K562 (cell line): ENCODE measurements around the gene FAM53B. TPM values are rescaled to one million over a fixed set of nuclear protein-coding genes. Genes with fewer than 3 reads are reported as not detected.

ENCODE experiments used
- ATAC-seq: fragments of 200-7000 bp; cut with Tn5 transposase; 3 replicates; pipeline ENCODE4 v1.9.1; 2020; ENCODE audit warnings: moderate library complexity
- BruUV-seq: library from RNA; stranded (reverse); fragments of 400-500 nt; replicated peaks from 2 replicates; lab custom pipeline; 2021; lab: Mats Ljungman, UMichigan
- CTCF ChIA-PET: fragments of 300-600 bp; formaldehyde crosslinking; extraction: SDS; loops from one replicate; lab custom pipeline; 2021; ENCODE audit warnings: low intra/inter-chr PET ratio; lab: Yijun Ruan, JAX
- POLR2A ChIA-PET: fragments of 300-600, 350-650 bp; sonication (Branson Sonifier 250); formaldehyde crosslinking; extraction: SDS; loops from one replicate; lab custom pipeline; 2021; ENCODE audit warnings: antibody characterized with exemption, inconsistent platforms; lab: Yijun Ruan, JAX
- DNase-seq, 4 experiments: peaks; one replicate each; pipeline versions ENCODE4 v3.0.0 to v3.0.0-alpha.2; 2011 to 2018; ENCODE audit warnings: low spot score in 3 of 4, mixed read lengths in 3 of 4; ENCODE audit errors: extremely low read depth in 1 of 4
- FAIRE-seq: peaks from 2 replicates; lab custom pipeline; 2011; peaks lifted over from hg19 to GRCh38; lab: Jason Lieb, UNC
- H2AFZ ChIP-seq: 2 replicates; pipeline ENCODE4 v1.6.0; 2011; ENCODE audit warnings: low read depth, low read length, control low read depth, inconsistent platforms
- H3K27ac ChIP-seq: fragments of 200-600 bp; 3 replicates; pipeline ENCODE4 v1.8.0; 2011; ENCODE audit warnings: low read depth, mild to moderate bottlenecking, control low read depth, inconsistent platforms, low read length, moderate library complexity, mixed read lengths; ENCODE audit errors: extremely low read depth
- H3K27me3 ChIP-seq, 2 experiments: fragments of 300-600 bp in 1 of 2; 2 replicates in 1 of 2; 3 replicates in 1 of 2; pipeline versions ENCODE4 v1.6.0 to v1.8.0; 2011; ENCODE audit warnings: inconsistent platforms in 2 of 2, low read length in 2 of 2, mild to moderate bottlenecking in 1 of 2, mixed read lengths in 1 of 2, moderate library complexity in 1 of 2; ENCODE audit not compliant: control insufficient read depth in 2 of 2, insufficient read depth in 2 of 2
- H3K36me3 ChIP-seq: fragments of 300-600 bp; 3 replicates; pipeline ENCODE4 v1.8.0; 2011; ENCODE audit warnings: mild to moderate bottlenecking, low read length, inconsistent platforms; ENCODE audit not compliant: control insufficient read depth, insufficient read depth
- H3K4me1 ChIP-seq, 2 experiments: fragments of 200-600 bp in 1 of 2; replicated peaks in 1 of 2; 2 replicates in 1 of 2; 3 replicates in 1 of 2; pipeline versions ENCODE4 v1.5.1 to v1.8.0; 2011; ENCODE audit warnings: inconsistent platforms in 2 of 2, low read length in 2 of 2, mild to moderate bottlenecking in 1 of 2, mixed read lengths in 1 of 2, moderate library complexity in 1 of 2; ENCODE audit not compliant: control insufficient read depth in 2 of 2, insufficient read depth in 2 of 2
- H3K4me2 ChIP-seq: 2 replicates; pipeline ENCODE4 v1.6.1; 2011; ENCODE audit warnings: low read length, control low read depth, inconsistent platforms, mixed read lengths; ENCODE audit not compliant: insufficient read depth
- H3K4me3 ChIP-seq: fragments of 200-600 bp; sonication (generic), shearing (Covaris generic); 2 replicates; pipeline ENCODE4 v1.5.1; 2016; ENCODE audit warnings: control low read depth, inconsistent platforms
- H3K79me2 ChIP-seq: fragments of 200-600 bp; 3 replicates; pipeline ENCODE4 v1.8.0; 2011; ENCODE audit warnings: low read length, inconsistent platforms; ENCODE audit not compliant: control insufficient read depth, insufficient read depth
- H3K9ac ChIP-seq, 2 experiments: 2 replicates each; pipeline versions ENCODE4 v1.6.0 to v1.6.1; 2011; ENCODE audit warnings: low read depth in 2 of 2, low read length in 2 of 2, control low read depth in 1 of 2, inconsistent platforms in 1 of 2, mild to moderate bottlenecking in 1 of 2, mixed read lengths in 1 of 2; ENCODE audit not compliant: insufficient read depth in 1 of 2
- H3K9me1 ChIP-seq: one replicate; pipeline ENCODE4 v1.6.0; 2011; ENCODE audit warnings: inconsistent platforms, mild to moderate bottlenecking, low read length, moderate library complexity; ENCODE audit not compliant: control insufficient read depth, insufficient read depth
- H3K9me3 ChIP-seq: replicated peaks from 2 replicates; pipeline ENCODE4 v1.5.1; 2011; ENCODE audit warnings: low read depth, low read length, inconsistent platforms; ENCODE audit not compliant: control insufficient read depth, insufficient read depth
- H4K20me1 ChIP-seq: replicated peaks from 2 replicates; pipeline ENCODE4 v1.6.1; 2011; ENCODE audit warnings: low read length, inconsistent platforms, mixed read lengths; ENCODE audit not compliant: control insufficient read depth, insufficient read depth
- CBFA2T2 ChIP-seq: fragments of 450-650 bp; conservative IDR thresholded peaks from 2 replicates; pipeline ENCODE4 v1.6.1; 2017; ENCODE audit warnings: mild to moderate bottlenecking
- E2F4 ChIP-seq: sonication (generic); formaldehyde crosslinking; IDR thresholded peaks from 2 replicates; pipeline ENCODE4 v1.8.0; 2022; ENCODE audit warnings: mild to moderate bottlenecking, low read depth, missing genetic modification reagents
- EP400 ChIP-seq: fragments of 450-650 bp; IDR thresholded peaks from 2 replicates; pipeline ENCODE4 v1.6.1; 2017; ENCODE audit warnings: antibody characterized with exemption, mild to moderate bottlenecking, moderate library complexity
- ETV5 ChIP-seq: sonication (generic); formaldehyde crosslinking; IDR thresholded peaks from 2 replicates; pipeline ENCODE4 v1.4.0; 2020; ENCODE audit warnings: low read depth, mild to moderate bottlenecking, missing genetic modification reagents
- FOXP1 ChIP-seq: sonication (generic); formaldehyde crosslinking; IDR thresholded peaks from 2 replicates; pipeline ENCODE4 v1.8.0; 2022; ENCODE audit warnings: mild to moderate bottlenecking, missing genetic modification reagents
- POLR2A ChIP-seq: fragments of 450-650 bp; conservative IDR thresholded peaks from 2 replicates; pipeline ENCODE4 v1.6.1; 2016
- POLR3G ChIP-seq: IDR thresholded peaks from 2 replicates; pipeline ENCODE4 v1.6.1; 2011; ENCODE audit not compliant: insufficient read length, insufficient replicate concordance; ENCODE audit errors: extremely low read depth
- STAT6 ChIP-seq: sonication (generic); formaldehyde crosslinking; IDR thresholded peaks from 2 replicates; pipeline ENCODE4 v1.8.1; 2023; ENCODE audit warnings: mild to moderate bottlenecking, missing genetic modification reagents
- ZNF239 ChIP-seq: fragments of 250-450 bp; sonication (Bioruptor Pico); IDR thresholded peaks from 2 replicates; pipeline ENCODE4 v1.4.0; 2020; ENCODE audit warnings: mild to moderate bottlenecking
- WGBS: fragments of 100-300 bp; shearing (Covaris generic); methylation state at CpG from one replicate; pipeline ENCODE4 v1.1.6; 2016; ENCODE audit warnings: low coverage, mixed read lengths; ENCODE audit not compliant: insufficient coverage; ENCODE audit errors: missing lambda C conversion rate; 5-methylcytosine and 5-hydroxymethylcytosine counted together
- in situ Hi-C: fragments of 300-500 bp; cut with MboI; formaldehyde crosslinking; loops from 4 replicates; pipeline ENCODE4 v1.15.0; 2018; ENCODE audit warnings: inconsistent platforms, mixed read lengths
- intact Hi-C: fragments of 100-400 bp; cut with micrococcal nuclease; formaldehyde crosslinking; loops from 2 replicates; pipeline ENCODE4 v1.14.2; 2022
- polyA plus RNA-seq, 8 experiments: library from polyadenylated mRNA; depleted of rRNA in 4 of 8; stranded (reverse) in 5 of 8; unstranded in 3 of 8; fragments of >200 nt; fragmentation: Nextera tagmentation in 2 of 8; fragmentation: Illumina TruSeq in 1 of 8; extraction: Ambion mirVana in 2 of 8; extraction: Trizol in 1 of 8; gene quantifications; 2 replicates each; pipeline versions ENCODE4 v1.2.1 to v1.2.3, GENCODE V29; 2011 to 2014; ENCODE audit warnings: inconsistent platforms in 1 of 8, missing spikeins in 1 of 8
- total RNA-seq, 7 experiments: library from RNA; depleted of rRNA in 6 of 7; stranded (reverse); fragments of >200 nt in 6 of 7; fragmentation: Illumina TruSeq in 2 of 7; extraction: Trizol in 2 of 7; gene quantifications; 2 replicates each; pipeline versions ENCODE4 v1.2.1 to v1.2.3, GENCODE V29; 2011 to 2021; ENCODE audit warnings: low replicate concordance in 1 of 7

The FAM53B gene
- total and polyA plus RNA-seq, 9 of the 15 experiments (the other 6 are each of a cell fraction or from before 2014, with no cell fraction given) = 0.03 to 16.5 (median 5.0) TPM

- ATAC-seq = no peak
- Histone ChIP-seq H3K4me1 (peaks cover 35 to 45% of the 10 kb centered on the region in 2 experiments), H3K9me1 (no peaks in the 10 kb centered on the region), H3K4me3 (no peak overlapping the region), H3K27ac (no peak overlapping the region; the same call in 2 of the 3 replicates), H2AFZ (no peak overlapping the region), H3K79me2 (peaks cover 18% of the 10 kb centered on the region), H3K27me3 (no peaks in the 10 kb centered on the region), H3K36me3 (peaks cover 9% of the 10 kb centered on the region; the same call in 1 of the 3 replicates), H3K4me2 (no peak overlapping the region), H3K9ac (peak overlapping the region in 1 of 2 experiments; percentile 68; a peak in 2 of 4 replicates), H4K20me1 (no peaks in the 10 kb centered on the region)
- no TSS peak for BruUV-seq
- DNase-seq = no peak
- POLR2A ChIA-PET = interaction anchor here (0.6 kb wide), 1 partner anchor 43 kb away, joined by 5 read pairs; no protein-coding TSS in a partner anchor
- FAIRE-seq = no peak
- in situ Hi-C loops = no loop called here
- no peak for TF ChIP-seq E2F4
- TF ChIP-seq FOXP1 (CRISPR knock-in tag) = no peak
- no peak for TF ChIP-seq ZNF239
- TF ChIP-seq CBFA2T2 = no peak
- no peak for TF ChIP-seq ETV5 (CRISPR knock-in tag)
- TF ChIP-seq POLR3G = no peak
- TF ChIP-seq POLR2A = no peak
- no peak for TF ChIP-seq EP400
- no peak for TF ChIP-seq STAT6 (CRISPR knock-in tag)
- TF ChIP-seq, all 486 proteins: peak for 0
- H3K9me3 ChIP-seq = no peaks in the 10 kb centered on the region; the same call in 1 of the 2 replicates
- CTCF ChIA-PET = no interaction called here
- WGBS = 64% methylated on average over 7 of the region's 13 CpGs
- intact Hi-C loops = no loop called here
Observed at GRCh38 chr10:124650820-124651401, 93.3 kb downstream of the FAM53B start.
